ENCODE results near the gene ZNF644. TPM values are rescaled to one million over a fixed set of nuclear protein-coding genes. Genes with fewer than 3 reads are reported as not detected.
"Not testable (repeated sequence)": the region's sequence is repeated elsewhere in the genome, so short reads cannot be mapped to it uniquely, and the experiment has no call there.

ZNF644 gene
- total RNA-seq, 1 experiment from 2014 or later: 46.2 TPM

- Mint-ChIP-seq H3K36me3 (ENCODE audit: insufficient read depth, unreplicated experiment) (peaks cover 77% of the 10 kb centered on the region), H3K4me1 (ENCODE audit: insufficient read depth, unreplicated experiment) (peaks cover 6% of the 10 kb centered on the region), H3K27ac (ENCODE audit: low read depth, unreplicated experiment) (no peak overlapping the region), H3K9me3 (ENCODE audit: unreplicated experiment) (no peaks in the 10 kb centered on the region), H3K4me3 (ENCODE audit: unreplicated experiment) (no peak overlapping the region), H3K27me3 (ENCODE audit: insufficient read depth, unreplicated experiment) (no peaks in the 10 kb centered on the region)
- ChIA-PET POLR2A (interaction anchor here (1.1 to 1.7 kb wide), 6 partner anchors 9 to 86 kb away, joined by 3 to 5 read pairs (median 4); partner anchors contain the start of gene ZNF644), CTCF (interaction anchor here (0.6 kb wide), 1 partner anchor 773 kb away, joined by 3 read pairs; no protein-coding TSS in a partner anchor)
- no TSS peak for BruUV-seq (replicated peaks)
- no peak for TF ChIP-seq CTCF (IDR thresholded peaks at IDR 0.05; ENCODE audit: unreplicated experiment)
- DNase-seq (ENCODE audit: unreplicated experiment): no peak
- intact Hi-C loops (cut with micrococcal nuclease): no loop called here
Measured at GRCh38 chr1:90936061-90936460, 85.8 kb downstream of the ZNF644 start.

- H3K27me3 Mint-ChIP-seq (ENCODE audit: insufficient read depth, unreplicated experiment); DNase-seq (ENCODE audit: unreplicated experiment); H3K27ac Mint-ChIP-seq (ENCODE audit: low read depth, unreplicated experiment); POLR2A ChIA-PET; H3K4me3 Mint-ChIP-seq (ENCODE audit: unreplicated experiment); CTCF ChIA-PET; BruUV-seq (replicated peaks); intact Hi-C loops (cut with micrococcal nuclease); H3K9me3 Mint-ChIP-seq (ENCODE audit: unreplicated experiment): not testable (repeated sequence)
- peaks cover 18% of the 10 kb centered on the region for H3K36me3 Mint-ChIP-seq (ENCODE audit: insufficient read depth, unreplicated experiment)
- peaks cover 14% of the 10 kb centered on the region for H3K4me1 Mint-ChIP-seq (ENCODE audit: insufficient read depth, unreplicated experiment)
Measured at GRCh38 chr1:90928231-90928630, 93.6 kb downstream of the ZNF644 start.

- BruUV-seq (replicated peaks); H3K4me3 Mint-ChIP-seq (ENCODE audit: unreplicated experiment); H3K27ac Mint-ChIP-seq (ENCODE audit: low read depth, unreplicated experiment); H3K27me3 Mint-ChIP-seq (ENCODE audit: insufficient read depth, unreplicated experiment); intact Hi-C loops (cut with micrococcal nuclease); DNase-seq (ENCODE audit: unreplicated experiment); H3K9me3 Mint-ChIP-seq (ENCODE audit: unreplicated experiment): not testable (repeated sequence)
- Mint-ChIP-seq H3K4me1 (ENCODE audit: insufficient read depth, unreplicated experiment) (peaks cover 14% of the 10 kb centered on the region), H3K36me3 (ENCODE audit: insufficient read depth, unreplicated experiment) (peaks cover 15% of the 10 kb centered on the region)
- POLR2A ChIA-PET: interaction anchor here (0.7 to 1.9 kb wide), 3 partner anchors 8 to 1131 kb away, joined by 3 to 5 read pairs (median 3); no protein-coding TSS in a partner anchor
- CTCF ChIA-PET: interaction anchor here (0.7 kb wide), 1 partner anchor 118 kb away, joined by 3 read pairs; no protein-coding TSS in a partner anchor
Measured at GRCh38 chr1:90927674-90928073, 94.2 kb downstream of the ZNF644 start.

GRCh38 chr1:90926971-90927370, 94.9 kb downstream of the ZNF644 start:
- no peak overlapping the region for H3K27ac Mint-ChIP-seq (ENCODE audit: low read depth, unreplicated experiment)
- TF ChIP-seq CTCF (IDR thresholded peaks at IDR 0.05; ENCODE audit: unreplicated experiment): no peak
- peaks cover 14% of the 10 kb centered on the region for H3K4me1 Mint-ChIP-seq (ENCODE audit: insufficient read depth, unreplicated experiment)
- no peak for DNase-seq (ENCODE audit: unreplicated experiment)
- POLR2A ChIA-PET: interaction anchor here (0.7 to 1.9 kb wide), 5 partner anchors 8 to 1130 kb away, joined by 3 to 5 read pairs (median 3); no protein-coding TSS in a partner anchor
- intact Hi-C loops (cut with micrococcal nuclease): no loop called here
- H3K4me3 Mint-ChIP-seq (ENCODE audit: unreplicated experiment): no peak overlapping the region
- H3K9me3 Mint-ChIP-seq (ENCODE audit: unreplicated experiment): peaks cover 7% of the 10 kb centered on the region
- CTCF ChIA-PET: interaction anchor here (0.7 to 1.0 kb wide), 2 partner anchors 11 to 117 kb away, joined by 3 read pairs; no protein-coding TSS in a partner anchor
- no peaks in the 10 kb centered on the region for H3K27me3 Mint-ChIP-seq (ENCODE audit: insufficient read depth, unreplicated experiment)
- no TSS peak for BruUV-seq (replicated peaks)
- peaks cover 11% of the 10 kb centered on the region for H3K36me3 Mint-ChIP-seq (ENCODE audit: insufficient read depth, unreplicated experiment)

GRCh38 chr1:90925928-90926869, 95.6 kb downstream of the ZNF644 start:
- intact Hi-C loops (cut with micrococcal nuclease): no loop called here
- Mint-ChIP-seq H3K4me3 (ENCODE audit: unreplicated experiment) (no peak overlapping the region), H3K27ac (ENCODE audit: low read depth, unreplicated experiment) (no peak overlapping the region), H3K27me3 (ENCODE audit: insufficient read depth, unreplicated experiment) (no peaks in the 10 kb centered on the region), H3K36me3 (ENCODE audit: insufficient read depth, unreplicated experiment) (peaks cover 11% of the 10 kb centered on the region), H3K9me3 (ENCODE audit: unreplicated experiment) (peaks cover 7% of the 10 kb centered on the region), H3K4me1 (ENCODE audit: insufficient read depth, unreplicated experiment) (peaks cover 14% of the 10 kb centered on the region)
- ChIA-PET POLR2A (interaction anchor here (1.0 to 1.9 kb wide), 3 partner anchors 10 to 26 kb away, joined by 3 to 5 read pairs (median 5); no protein-coding TSS in a partner anchor), CTCF (interaction anchor here (0.6 to 1.0 kb wide), 2 partner anchors 12 to 60 kb away, joined by 3 to 4 read pairs; no protein-coding TSS in a partner anchor)
- peak; percentile 14 for DNase-seq (ENCODE audit: unreplicated experiment)
- BruUV-seq (replicated peaks): no TSS peak
- TF ChIP-seq CTCF (IDR thresholded peaks at IDR 0.05; ENCODE audit: unreplicated experiment): no peak

All from MCF 10A (cell line).